Thyroid gland (tissue), 4 donors: Measurements from ENCODE around the gene TNFAIP8. TPM values are rescaled to one million over a fixed set of nuclear protein-coding genes. Genes with fewer than 3 reads are reported as not detected.

Experiments
- DNase-seq, 2 donors: peaks; one replicate each; pipeline ENCODE4 v3.0.0-alpha.2; 2019
- H3K27ac ChIP-seq, 3 donors: fragments of 200-600 bp; sonication (generic); 1 replicate in 2 of 3; 2 replicates in 1 of 3; pipeline ENCODE4 v1.5.1; 2016 to 2019; ENCODE audit warnings: mild to moderate bottlenecking in 1 of 3, moderate library complexity in 1 of 3
- H3K27me3 ChIP-seq: fragments of 200-600 bp; sonication (generic); one replicate; pipeline ENCODE4 v1.5.1; 2019
- H3K36me3 ChIP-seq, 2 donors: fragments of 200-600 bp; sonication (generic); one replicate each; pipeline ENCODE4 v1.5.1; 2016 to 2019
- H3K4me1 ChIP-seq, 2 donors: fragments of 200-600 bp; sonication (generic); one replicate each; pipeline ENCODE4 v1.5.1; 2017 to 2019
- H3K4me3 ChIP-seq, 3 donors: fragments of 200-600 bp; sonication (generic); replicated peaks in 1 of 3; 1 replicate in 2 of 3; 2 replicates in 1 of 3; pipeline ENCODE4 v1.5.1; 2016; ENCODE audit warnings: mild to moderate bottlenecking in 1 of 3
- H3K9me3 ChIP-seq: fragments of 200-600 bp; sonication (generic); one replicate; pipeline ENCODE4 v1.5.1; 2017
- CTCF ChIP-seq, 6 experiments: fragments of 200-600 bp in 3 of 6; fragments of 450-650 bp in 3 of 6; sonication (generic) in 3 of 6; IDR thresholded peaks; one replicate each; pipeline ENCODE4 v1.5.1; 2016 to 2019; ENCODE audit warnings: antibody characterized with exemption in 6 of 6, mild to moderate bottlenecking in 2 of 6, inconsistent platforms in 1 of 6, moderate library complexity in 1 of 6
- POLR2A ChIP-seq, 2 donors: fragments of 450-650 bp; IDR thresholded peaks; one replicate each; pipeline ENCODE4 v1.6.1; 2017; ENCODE audit warnings: antibody characterized with exemption in 2 of 2, mild to moderate bottlenecking in 2 of 2, moderate library complexity in 1 of 2
- WGBS, 2 donors: methylation state at CpG; one replicate each; pipeline ENCODE4 v1.1.5; 2017; 5-methylcytosine and 5-hydroxymethylcytosine counted together
- intact Hi-C: fragments of 100-400 bp; cut with DNase I; formaldehyde crosslinking; loops from one replicate; pipeline ENCODE4 v1.15.1; 2023
- total RNA-seq, 4 donors: library from RNA; depleted of rRNA; stranded (reverse); fragments of >200 nt; gene quantifications; one replicate each; pipeline ENCODE4 v1.2.3, GENCODE V29; 2016

The TNFAIP8 gene
- total RNA-seq, 4 donors from 2014 or later, result 15.7 to 36.8 (median 33.6) TPM

DNA sequence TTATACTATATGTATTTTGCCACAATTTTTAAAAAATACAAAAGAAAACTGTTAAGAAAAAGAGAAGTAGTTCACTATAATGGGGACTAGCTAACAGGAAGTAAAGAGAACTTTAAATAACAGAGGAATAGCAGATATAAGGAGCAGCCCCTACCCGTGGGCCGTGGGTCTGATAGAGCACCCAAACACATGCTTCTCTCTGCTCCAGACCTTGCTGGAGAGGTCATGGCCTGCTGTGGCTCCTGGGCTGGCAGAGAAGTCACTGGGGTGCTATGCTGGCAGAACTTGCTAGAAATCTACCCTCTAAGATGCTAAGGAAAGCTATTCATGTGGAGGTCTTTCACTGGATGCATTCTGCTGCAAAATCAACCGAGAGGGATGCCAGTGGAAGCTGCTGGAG lies 10.0 kb upstream of the TNFAIP8 start:
- Histone ChIP-seq H3K27me3 (no peaks in the 10 kb centered on the region), H3K9me3 (no peaks in the 10 kb centered on the region), H3K27ac (peak overlapping the region; percentile 71 to 90 (median 75)), H3K4me1 (peaks cover 26 to 36% of the 10 kb centered on the region in 2 donors), H3K36me3 (no peaks in the 10 kb centered on the region), H3K4me3 (no peak overlapping the region)
- WGBS, 2 donors, result 66 to 69% methylated on average over 3 of the region's 3 CpGs
- no peak for TF ChIP-seq POLR2A (IDR thresholded peaks at IDR 0.05)
- TF ChIP-seq CTCF (IDR thresholded peaks at IDR 0.05), result no peak
- DNase-seq, result no peak
- intact Hi-C loops, result no loop called here

GRCh38 chr5:119346394-119346793 lies 9.4 kb upstream of the TNFAIP8 start:
- no peak for TF ChIP-seq CTCF (IDR thresholded peaks at IDR 0.05)
- TF ChIP-seq POLR2A (IDR thresholded peaks at IDR 0.05), result no peak
- no peaks in the 10 kb centered on the region for H3K36me3 ChIP-seq
- intact Hi-C loops, result no loop called here

DNA sequence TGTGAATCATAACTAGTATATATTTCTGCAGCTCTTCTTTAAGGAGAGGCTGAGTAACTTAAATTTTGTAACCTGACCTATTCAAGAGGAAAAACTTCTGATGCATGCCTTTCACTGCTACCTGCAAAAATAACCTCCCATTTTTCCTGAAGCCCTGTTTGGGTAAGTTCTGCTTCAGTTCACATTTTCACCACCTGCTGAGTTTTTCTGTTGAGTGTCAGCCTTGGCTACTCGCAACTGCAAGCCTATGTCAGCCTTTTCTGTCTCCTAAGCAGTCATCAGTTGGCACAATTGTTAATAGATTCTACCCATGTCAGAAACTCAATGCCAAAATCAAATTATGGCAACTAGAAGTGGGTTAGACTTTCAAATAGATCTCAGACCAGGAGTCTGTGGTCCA lies 8.2 kb upstream of the TNFAIP8 start:
- H3K36me3 ChIP-seq, result no peaks in the 10 kb centered on the region
- H3K9me3 ChIP-seq, result no peaks in the 10 kb centered on the region
- H3K4me1 ChIP-seq, result peaks cover 26 to 32% of the 10 kb centered on the region in 2 donors
- no peaks in the 10 kb centered on the region for H3K27me3 ChIP-seq
- WGBS, 2 donors, result 21 to 56% methylated on average over 1 of the region's 1 CpG
- intact Hi-C loops, result no loop called here
- DNase-seq, result peak; percentile 70 to 71
- H3K4me3 ChIP-seq, result no peak overlapping the region
- TF ChIP-seq CTCF (IDR thresholded peaks at IDR 0.05), result no peak
- TF ChIP-seq POLR2A (IDR thresholded peaks at IDR 0.05), result peak in 1 of 2 donors; percentile 11
- H3K27ac ChIP-seq, result peak overlapping the region; percentile 71 to 90 (median 88)

More at GRCh38 chr5:119346394-119346793, 9.4 kb upstream of the TNFAIP8 start:
- Histone ChIP-seq H3K4me3 (no peak overlapping the region), H3K9me3 (no peaks in the 10 kb centered on the region), H3K27me3 (no peaks in the 10 kb centered on the region), H3K27ac (peak overlapping the region; percentile 71 to 90 (median 75)), H3K4me1 (peaks cover 26 to 36% of the 10 kb centered on the region in 2 donors)
- 83 to 91% methylated on average over 2 of the region's 2 CpGs for WGBS, 2 donors
- no peak for DNase-seq

DNA sequence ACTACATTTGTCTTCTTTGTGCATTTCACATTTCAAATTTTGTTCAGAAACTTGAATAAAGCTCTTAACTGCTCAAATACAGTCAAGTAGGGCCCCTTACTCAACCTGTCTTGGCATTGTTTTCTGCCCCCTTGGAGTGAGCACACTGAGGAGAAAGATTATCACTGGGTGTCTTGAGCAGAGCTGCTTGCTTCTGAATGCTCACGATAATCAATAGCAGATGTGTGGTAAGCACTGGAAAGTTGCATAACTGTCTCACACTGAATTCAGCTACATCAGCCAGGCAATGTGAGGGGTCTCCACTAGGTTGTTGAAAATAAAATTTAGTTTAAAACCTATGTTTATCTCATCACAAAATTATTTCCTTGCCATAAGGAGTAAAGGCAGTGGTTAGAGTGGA lies 7.8 kb upstream of the TNFAIP8 start:
- H3K27ac ChIP-seq, result peak overlapping the region; percentile 43 to 90 (median 88)
- no peak for TF ChIP-seq CTCF (IDR thresholded peaks at IDR 0.05)
- TF ChIP-seq POLR2A (IDR thresholded peaks at IDR 0.05), result no peak
- DNase-seq, result no peak
- 16 to 29% methylated on average over 1 of the region's 1 CpG for WGBS, 2 donors
- H3K9me3 ChIP-seq, result no peaks in the 10 kb centered on the region
- peaks cover 26 to 31% of the 10 kb centered on the region in 2 donors for H3K4me1 ChIP-seq
- intact Hi-C loops, result no loop called here
- H3K27me3 ChIP-seq, result no peaks in the 10 kb centered on the region
- H3K36me3 ChIP-seq, result no peaks in the 10 kb centered on the region
- no peak overlapping the region for H3K4me3 ChIP-seq

DNA sequence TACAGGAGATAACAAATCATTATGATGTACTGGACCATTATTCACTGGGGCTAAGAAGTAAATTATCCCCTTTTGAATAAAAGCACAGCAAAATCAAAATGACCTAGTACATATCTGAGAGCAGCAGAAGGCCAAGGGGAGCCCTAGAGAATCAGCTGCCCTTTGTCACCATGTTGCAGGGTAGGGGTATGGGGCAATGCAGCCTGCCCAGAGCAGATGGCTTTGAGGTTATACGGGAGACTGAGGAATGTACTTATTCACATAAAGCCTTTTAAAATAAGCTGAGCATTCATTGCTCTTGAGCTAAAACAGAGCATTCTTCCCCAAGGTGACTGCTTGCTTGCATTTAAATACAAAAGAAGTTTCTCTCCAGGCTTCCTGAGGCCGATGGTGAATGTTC lies 2.6 kb upstream of the TNFAIP8 start:
- H3K27me3 ChIP-seq, result no peaks in the 10 kb centered on the region
- intact Hi-C loops, result no loop called here
- H3K4me1 ChIP-seq, result peaks cover 30 to 32% of the 10 kb centered on the region in 2 donors
- H3K36me3 ChIP-seq, result no peaks in the 10 kb centered on the region
- WGBS, 2 donors, result 42 to 75% methylated on average over 2 of the region's 2 CpGs
- no peak overlapping the region for H3K27ac ChIP-seq
- TF ChIP-seq POLR2A (IDR thresholded peaks at IDR 0.05) (no peak), CTCF (IDR thresholded peaks at IDR 0.05) (no peak)
- no peaks in the 10 kb centered on the region for H3K9me3 ChIP-seq
- H3K4me3 ChIP-seq, result no peak overlapping the region
- no peak for DNase-seq
